ENCODE measurements around the gene NOC4L. TPM values are rescaled to one million over a fixed set of nuclear protein-coding genes. Genes with fewer than 3 reads are reported as not detected.

The NOC4L gene
- total RNA-seq, 1 experiment from 2014 or later, result 36.5 TPM

DNA sequence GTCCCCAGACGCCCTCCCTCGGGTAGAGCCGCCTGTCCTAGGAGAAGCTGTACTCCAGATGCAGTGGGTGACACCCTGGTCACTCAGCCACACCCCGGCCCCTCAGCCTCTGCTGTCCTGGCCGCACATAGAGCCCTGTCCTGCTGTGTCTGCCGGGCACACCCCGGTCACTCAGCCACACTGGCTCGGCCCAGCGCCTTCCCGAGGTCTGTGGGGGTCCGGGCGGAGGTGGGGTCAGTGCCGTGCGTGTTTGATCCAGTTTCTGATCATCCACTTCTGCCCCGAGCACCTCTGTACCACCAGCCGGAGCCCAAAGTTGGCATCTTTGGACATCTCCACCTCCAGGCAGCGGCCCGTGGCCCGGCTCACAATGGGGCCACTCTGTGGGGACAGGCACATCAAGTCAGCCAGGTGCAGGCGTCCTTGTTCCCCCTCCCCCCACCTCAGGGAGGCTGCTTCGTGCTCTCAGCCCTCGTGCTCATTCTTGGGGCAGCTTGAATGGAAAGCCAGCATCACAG is 52.7 kb downstream of the NOC4L start:
- Histone ChIP-seq H3K79me2 (ENCODE audit: insufficient read depth, low read length) (no peaks in the 10 kb centered on the region), H2BK12ac (ENCODE audit: insufficient read length, low read depth, low read length) (no peak overlapping the region), H3T11ph (ENCODE audit: low read length) (no peak overlapping the region), H2AK5ac (ENCODE audit: insufficient read length, low read length) (no peak overlapping the region), H2AFZ (ENCODE audit: low read length) (no peak overlapping the region), H3K23ac (ENCODE audit: insufficient read length, low read depth, low read length) (no peak overlapping the region), H3K4ac (ENCODE audit: low read depth, low read length) (no peak overlapping the region), H3K9ac (ENCODE audit: extremely low read depth, insufficient read length, low read length) (no peak overlapping the region), H3K4me1 (ENCODE audit: insufficient read depth, low read length) (no peaks in the 10 kb centered on the region), H3K56ac (ENCODE audit: insufficient read length, low read depth, low read length) (no peak overlapping the region), H3K4me2 (ENCODE audit: insufficient read depth, insufficient read length, low read length) (no peak overlapping the region), H4K8ac (replicated peaks; ENCODE audit: insufficient read length, low read depth, low read length) (no peak overlapping the region), H3K18ac (ENCODE audit: insufficient read length, low read depth, low read length) (no peak overlapping the region), H3K27me3 (ENCODE audit: insufficient read depth, low read length) (no peaks in the 10 kb centered on the region), H3K27ac (ENCODE audit: insufficient read length, low read depth, low read length) (no peak overlapping the region), H3K79me1 (ENCODE audit: insufficient read depth, low read depth, low read length, poor library complexity, severe bottlenecking) (no peaks in the 10 kb centered on the region), H3K9me3 (ENCODE audit: control insufficient read depth, low read depth, low read length) (peaks cover 8% of the 10 kb centered on the region), H3K23me2 (ENCODE audit: insufficient read length, low read depth, low read length, poor library complexity, severe bottlenecking) (no peaks in the 10 kb centered on the region), H2BK5ac (ENCODE audit: insufficient read length, low read length) (no peak overlapping the region), H4K20me1 (ENCODE audit: control insufficient read depth, insufficient read depth, insufficient read length) (no peaks in the 10 kb centered on the region), H2BK120ac (ENCODE audit: low read depth, low read length, poor library complexity, severe bottlenecking) (no peak overlapping the region), H4K5ac (ENCODE audit: insufficient read length, low read depth, low read length) (no peak overlapping the region), H2BK20ac (ENCODE audit: low read depth, low read length, poor library complexity, severe bottlenecking) (no peak overlapping the region), H3K14ac (ENCODE audit: insufficient read depth, low read length) (no peak overlapping the region), H4K91ac (ENCODE audit: insufficient read length, low read depth, low read length) (no peak overlapping the region), H2BK15ac (ENCODE audit: low read depth, low read length) (no peak overlapping the region)
- no peak overlapping the region for H3K4me3 Mint-ChIP-seq
- TF ChIP-seq CTCF (conservative IDR thresholded peaks at IDR 0.05), result no peak
- H3K36me3 Mint-ChIP-seq (ENCODE audit: insufficient read depth in 1 of 3, low read depth in 3 of 3), result peaks cover 4 to 12% (median 9%) of the 10 kb centered on the region in 3 experiments; a peak in 5 of 7 replicates
- H3K27me3 Mint-ChIP-seq (ENCODE audit: low read depth), result peaks cover 80% of the 10 kb centered on the region
- DNase-seq, result no peak
- no peak overlapping the region for H3K27ac Mint-ChIP-seq
- peaks cover 14 to 20% of the 10 kb centered on the region in 2 experiments for H3K9me3 Mint-ChIP-seq
- H3K4me1 Mint-ChIP-seq, result no peaks in the 10 kb centered on the region
- WGBS (ENCODE audit: extremely low coverage, insufficient read length, low lambda C conversion rate), result no CpG with 5 or more reads among the region's 22 CpGs
